Loucy (cell line): ENCODE results near the gene MPHOSPH8.

Source experiments
- CTCF ChIP-seq: fragments of 200-600 bp; sonication (generic); conservative IDR thresholded peaks from 2 replicates; pipeline ENCODE4 v1.5.1; 2014; ENCODE audit warnings: mild to moderate bottlenecking, antibody characterized with exemption, low read length
- EZH2phosphoT487 ChIP-seq: fragments of 200-600 bp; IDR thresholded peaks from 2 replicates; pipeline ENCODE4 v1.6.1; 2018; ENCODE audit warnings: antibody characterized with exemption, mild to moderate bottlenecking, moderate library complexity, borderline replicate concordance

- no peak for TF ChIP-seq CTCF
- TF ChIP-seq EZH2phosphoT487 = no peak
These were observed 9.2 kb upstream of the MPHOSPH8 start for GRCh38 chr13:19624265-19624664.
